HUDEP-2 (cell line): ENCODE data around the gene SUFU.
"Not testable (repeated sequence)": the region's sequence is repeated elsewhere in the genome, so short reads cannot be mapped to it uniquely, and the experiment has no call there.

Experiments
- DNase-seq, 76 experiments: peaks; one replicate each; lab custom pipeline; 2025; ENCODE audit not compliant: unreplicated experiment in 76 of 76; lab: John Stamatoyannopoulos, UW

The SUFU gene

GRCh38 chr10:102511583-102512274 is 8.0 kb downstream of the SUFU start:
- DNase-seq, result no peak

GRCh38 chr10:102514487-102515311 is 10.9 kb downstream of the SUFU start:
- no peak for DNase-seq

GRCh38 chr10:102515724-102516123 is 12.0 kb downstream of the SUFU start:
- DNase-seq, result no peak

- DNase-seq, result no peak
Measured at GRCh38 chr10:102517553-102517952, 13.8 kb downstream of the SUFU start.

GRCh38 chr10:102519246-102519825 is 15.6 kb downstream of the SUFU start:
- no peak for DNase-seq

GRCh38 chr10:102522874-102523249 is 19.1 kb downstream of the SUFU start:
- no peak for DNase-seq

GRCh38 chr10:102523250-102524029 is 19.7 kb downstream of the SUFU start:
- no peak for DNase-seq

GRCh38 chr10:102524746-102525145 is 21.0 kb downstream of the SUFU start:
- no peak for DNase-seq

GRCh38 chr10:102527546-102527945 is 23.8 kb downstream of the SUFU start:
- DNase-seq, result no peak

GRCh38 chr10:102534333-102534732 is 30.6 kb downstream of the SUFU start:
- DNase-seq, result no peak

- not testable (repeated sequence) for DNase-seq
Measured at GRCh38 chr10:102534966-102535365, 31.2 kb downstream of the SUFU start.

- no peak for DNase-seq
Measured at GRCh38 chr10:102535481-102536147, 31.8 kb downstream of the SUFU start.

- no peak for DNase-seq
Measured at GRCh38 chr10:102537367-102537766, 33.6 kb downstream of the SUFU start.

GRCh38 chr10:102537948-102538347 is 34.2 kb downstream of the SUFU start:
- DNase-seq, result no peak

GRCh38 chr10:102538811-102539210 is 35.0 kb downstream of the SUFU start:
- DNase-seq, result no peak

GRCh38 chr10:102540023-102540422 is 36.3 kb downstream of the SUFU start:
- peak in 1 of 76 experiments; percentile 1 for DNase-seq

- DNase-seq, result no peak
Measured at GRCh38 chr10:102542800-102543418, 39.1 kb downstream of the SUFU start.

- DNase-seq, result no peak
Measured at GRCh38 chr10:102545265-102545871, 41.6 kb downstream of the SUFU start.

GRCh38 chr10:102545997-102546396 is 42.2 kb downstream of the SUFU start:
- peak in 1 of 76 experiments; percentile 5 for DNase-seq
